GM19455 (cell line): Measurements from ENCODE around the gene ASMTL.
A peak's percentile ranks its signal among the peaks of the same experiment; 100 is the strongest.
"Not testable (repeated sequence)": the region's sequence is repeated elsewhere in the genome, so short reads cannot be mapped to it uniquely, and the experiment has no call there.

ENCODE experiments used
- ATAC-seq: cut with Tn5 transposase; IDR thresholded peaks from one replicate; pipeline ENCODE4 v1.9.1; 2021; ENCODE audit not compliant: unreplicated experiment

The ASMTL gene

DNA sequence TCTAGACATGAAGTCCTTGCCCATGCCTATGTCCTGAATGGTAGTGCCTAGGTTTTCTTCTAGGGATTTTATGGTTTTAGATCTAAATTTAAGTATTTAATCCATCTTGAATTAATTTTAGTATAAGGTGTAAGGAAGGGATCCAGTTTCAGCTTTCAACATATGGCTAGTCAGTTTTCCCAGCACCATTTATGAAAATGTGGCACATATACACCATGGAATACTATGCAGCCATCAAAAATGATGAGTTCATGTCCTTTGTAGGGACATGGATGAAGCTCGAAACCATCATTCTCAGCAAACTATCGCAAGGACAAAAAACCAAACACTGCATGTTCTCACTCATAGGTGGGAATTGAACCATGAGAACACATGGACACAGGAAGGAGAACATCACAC is 29.8 kb upstream of the ASMTL start:
- ATAC-seq: not testable (repeated sequence)

DNA sequence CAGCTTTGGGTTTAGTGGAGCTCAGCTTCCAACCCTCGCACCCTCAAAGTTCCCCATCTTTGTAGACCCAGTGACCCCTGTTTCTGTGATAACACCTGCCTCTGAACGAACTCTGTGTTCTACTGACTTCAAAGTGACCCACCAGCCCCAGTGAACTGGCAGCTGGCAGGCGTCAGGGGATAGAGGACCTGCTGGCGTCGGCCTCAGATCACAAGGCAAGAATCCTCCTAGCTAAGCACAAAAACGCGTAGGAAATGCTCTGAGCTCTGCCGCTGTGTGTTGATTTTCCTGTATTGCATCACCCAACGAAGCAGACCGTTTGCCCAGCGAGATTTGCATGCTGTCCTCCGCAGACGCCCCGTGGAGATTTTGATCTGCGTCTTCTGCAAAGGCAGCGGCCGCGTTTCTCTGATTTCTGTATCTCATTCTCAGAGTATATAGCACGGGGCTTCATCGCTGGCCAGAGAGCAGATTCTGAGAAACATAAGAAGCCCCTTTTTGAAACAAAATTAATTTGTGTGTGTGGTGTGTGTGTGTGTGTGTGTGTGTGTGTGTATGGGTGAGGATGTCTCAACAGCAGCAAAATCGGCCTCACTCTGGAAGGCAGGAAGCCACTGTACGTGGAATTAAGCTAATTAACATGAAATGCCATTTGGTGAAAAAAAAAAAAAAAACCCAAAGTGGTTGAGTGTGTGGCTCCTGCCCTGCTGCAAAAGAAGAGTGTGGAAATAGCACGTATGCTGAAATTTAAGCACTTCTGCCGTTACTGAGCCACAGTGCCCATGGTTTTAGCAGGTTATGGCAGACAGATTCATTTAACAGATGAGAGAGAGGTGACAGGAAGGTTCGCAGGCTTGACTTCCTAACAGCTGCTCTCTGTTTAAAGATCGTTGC is 29.2 kb upstream of the ASMTL start:
- peak; percentile 50 for ATAC-seq

GRCh38 chrX:1480082-1480785 is 27.5 kb upstream of the ASMTL start:
- ATAC-seq: no peak

- no peak for ATAC-seq
Measured at GRCh38 chrX:1477801-1478458, 25.2 kb upstream of the ASMTL start.

DNA sequence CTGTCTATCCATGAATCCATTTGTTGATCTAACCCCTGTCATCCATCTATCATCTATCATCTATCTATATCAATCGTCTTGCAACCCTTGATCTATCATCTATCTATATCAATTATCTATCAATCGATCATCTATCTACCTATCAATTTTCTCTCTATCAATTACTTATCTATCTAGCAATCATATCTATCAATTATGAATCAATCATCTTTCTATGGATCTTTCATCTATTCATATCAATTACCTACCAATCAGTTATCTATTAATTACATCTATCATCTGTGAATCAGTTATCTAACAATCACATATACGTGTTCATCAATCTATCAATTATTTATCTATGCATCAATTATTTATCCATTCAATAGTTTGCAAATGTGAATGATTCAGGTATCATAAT is 24.5 kb upstream of the ASMTL start:
- no peak for ATAC-seq

GRCh38 chrX:1476682-1477081 is 24.0 kb upstream of the ASMTL start:
- no peak for ATAC-seq

GRCh38 chrX:1475881-1476280 is 23.2 kb upstream of the ASMTL start:
- ATAC-seq: no peak

- no peak for ATAC-seq
Measured at GRCh38 chrX:1475481-1475880, 22.8 kb upstream of the ASMTL start.

- not testable (repeated sequence) for ATAC-seq
Measured at GRCh38 chrX:1474593-1474992, 21.9 kb upstream of the ASMTL start.

GRCh38 chrX:1472975-1473374 is 20.3 kb upstream of the ASMTL start:
- ATAC-seq: no peak

GRCh38 chrX:1468250-1468772 is 15.6 kb upstream of the ASMTL start:
- no peak for ATAC-seq

DNA sequence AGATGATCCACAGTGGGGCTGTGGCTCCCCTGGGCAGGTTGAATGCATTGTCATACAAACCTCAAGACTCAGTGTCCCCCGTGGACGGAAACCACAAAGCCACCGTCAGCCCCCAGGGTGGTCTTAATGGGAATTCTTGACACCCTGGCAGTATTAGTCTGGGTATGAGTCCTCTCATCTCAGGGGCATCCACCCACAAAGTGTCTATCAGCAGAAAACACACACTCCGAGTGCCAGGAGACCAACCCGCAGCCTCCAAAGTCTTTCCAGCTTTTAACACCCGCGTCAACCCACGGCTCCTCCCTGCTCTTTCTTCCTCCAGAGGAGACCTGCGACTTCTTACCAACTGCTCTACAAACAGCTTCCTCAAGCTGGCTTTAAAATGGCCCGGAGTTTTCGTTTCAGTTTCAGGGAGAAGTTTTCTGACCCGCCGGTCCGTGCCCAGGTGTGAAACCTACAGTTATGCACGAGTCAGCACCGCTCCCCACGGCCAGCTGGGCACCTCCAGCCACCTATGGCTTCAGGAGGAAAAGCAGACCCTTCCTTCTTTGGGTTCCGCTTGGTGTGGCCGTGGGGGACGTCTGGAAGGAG is 14.4 kb upstream of the ASMTL start:
- ATAC-seq: no peak

DNA sequence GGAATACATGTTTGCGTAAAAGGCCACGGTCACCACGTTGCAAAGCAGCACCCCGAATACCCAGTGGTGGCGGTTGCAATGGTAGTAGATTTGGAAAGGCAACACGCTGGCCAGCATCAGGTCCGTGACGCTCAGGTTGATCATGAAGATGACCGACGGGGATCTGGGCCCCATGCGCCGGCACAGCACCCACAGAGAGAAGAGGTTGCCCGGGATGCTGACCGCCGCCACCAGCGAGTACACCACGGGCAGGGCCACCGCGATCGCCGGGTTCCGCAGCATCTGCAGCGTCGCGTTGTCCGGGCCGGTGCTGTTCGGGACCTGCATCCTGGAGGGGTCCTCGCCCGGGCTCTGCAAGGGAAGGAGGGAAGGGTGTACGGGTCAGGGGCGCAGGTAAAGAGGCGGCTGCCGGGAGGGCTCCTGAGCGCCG is 13.5 kb upstream of the ASMTL start:
- ATAC-seq: no peak

- ATAC-seq: no peak
Measured at GRCh38 chrX:1465286-1466231, 12.8 kb upstream of the ASMTL start.

DNA sequence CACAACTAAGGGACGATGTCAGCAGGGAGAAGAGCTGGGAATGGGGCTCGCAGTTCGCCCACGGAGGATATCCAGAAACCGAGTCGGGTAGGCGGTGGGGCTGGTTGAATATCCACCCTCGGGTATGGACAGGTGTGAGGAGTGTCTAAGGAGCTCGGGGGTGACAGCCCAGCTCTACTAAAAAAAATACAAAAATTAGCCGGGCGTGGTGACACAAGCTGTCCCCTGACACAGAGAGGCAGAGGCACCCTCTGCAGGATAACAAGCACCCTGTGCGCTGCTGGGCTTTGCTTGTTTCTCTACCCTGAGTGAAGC is 12.2 kb upstream of the ASMTL start:
- no peak for ATAC-seq

GRCh38 chrX:1464041-1464970 is 11.6 kb upstream of the ASMTL start:
- ATAC-seq: no peak

DNA sequence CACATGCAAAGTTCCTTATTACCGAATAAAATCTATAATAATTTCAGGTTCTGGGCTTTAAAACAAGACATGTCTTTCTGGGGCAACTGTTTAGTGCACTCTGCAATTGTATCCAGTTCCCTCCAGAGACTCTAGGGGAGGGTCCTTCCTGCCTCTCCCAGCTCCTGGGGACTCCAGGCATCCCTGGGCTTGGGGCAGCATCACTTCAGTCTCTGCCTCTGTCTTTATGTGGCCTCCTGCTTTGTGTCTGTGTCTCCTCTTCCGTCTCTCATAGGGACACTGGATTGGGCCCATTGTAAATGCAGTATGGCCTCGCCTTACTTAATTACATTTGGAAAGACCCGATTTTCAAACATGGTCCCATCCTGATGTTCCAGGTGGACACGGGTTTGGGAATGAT is 10.9 kb upstream of the ASMTL start:
- no peak for ATAC-seq

DNA sequence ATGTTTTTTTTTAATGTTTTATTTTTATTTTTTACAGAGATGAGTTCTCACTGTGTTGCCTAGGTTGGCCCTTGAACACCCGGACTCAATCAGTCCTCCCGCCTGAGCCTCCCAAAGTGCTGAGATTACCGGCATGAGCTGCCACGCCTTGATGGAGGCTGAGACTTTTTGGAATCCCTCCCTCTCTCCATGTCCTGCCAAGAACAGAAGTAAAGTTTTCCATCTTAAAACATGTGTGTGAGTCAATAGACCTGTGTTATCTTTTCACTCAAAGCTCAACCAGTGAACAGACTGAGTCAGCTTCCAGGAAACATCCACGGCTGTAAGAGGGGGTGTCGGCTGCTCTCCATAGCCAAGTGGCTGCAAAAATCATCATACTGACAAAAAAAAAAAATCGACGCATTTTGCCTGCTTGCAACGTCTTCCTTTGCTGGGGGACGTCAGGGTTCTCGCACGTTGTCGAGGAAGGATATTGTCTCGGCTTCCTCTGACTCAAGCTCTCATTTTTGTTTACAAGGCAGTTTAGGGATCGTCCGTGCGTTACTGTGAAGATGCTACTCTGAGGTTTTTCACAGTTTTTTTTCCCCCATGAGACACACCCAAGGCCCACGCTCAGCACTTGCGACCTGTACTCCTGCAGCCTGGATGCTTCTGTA is 10.0 kb upstream of the ASMTL start:
- no peak for ATAC-seq

DNA sequence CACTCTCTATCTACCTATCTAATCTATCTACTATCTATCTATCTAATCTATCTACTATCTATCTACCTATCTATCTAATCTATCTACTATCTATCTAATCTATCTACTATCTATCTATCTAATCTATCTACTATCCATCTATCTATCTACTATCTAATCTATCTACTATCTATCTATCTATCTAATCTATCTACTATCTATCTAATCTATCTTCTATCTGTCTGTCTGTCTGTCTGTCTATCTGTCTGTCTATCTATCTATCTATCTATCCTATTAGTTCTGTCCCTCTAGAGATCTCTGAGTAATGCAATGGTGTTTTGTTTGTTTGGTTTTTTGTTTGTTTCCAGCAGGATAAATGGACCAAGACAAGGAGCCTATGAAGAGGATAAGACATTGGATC is 9.4 kb upstream of the ASMTL start:
- no peak for ATAC-seq
